ENCODE data around the gene B4GAT1. TPM values are rescaled to one million over a fixed set of nuclear protein-coding genes. Genes with fewer than 3 reads are reported as not detected.

Gene B4GAT1
- polyA plus RNA-seq, 2 of the 4 experiments (the other 2 are of a cell fraction), result 11.0 to 18.0 TPM

DNA sequence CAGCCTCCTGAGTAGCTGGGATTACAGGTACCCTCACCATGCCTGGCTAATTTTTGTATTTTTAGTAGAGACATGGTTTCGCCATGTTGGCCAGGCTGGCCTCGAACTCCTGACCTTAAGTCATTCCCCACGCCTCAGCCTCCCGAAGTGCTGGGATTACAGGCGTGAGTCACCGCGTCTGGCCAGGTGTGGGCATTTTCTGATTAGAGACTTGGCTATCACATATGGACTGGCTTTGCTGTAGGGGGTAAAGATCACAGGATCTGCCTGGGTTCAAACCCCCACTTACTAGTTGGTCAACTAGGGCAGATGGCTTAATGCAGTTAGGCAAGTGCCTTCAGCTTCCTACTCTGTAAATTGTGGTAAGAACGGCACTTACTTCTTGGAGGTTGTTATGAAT, 37.1 kb downstream of the B4GAT1 start:
- Histone ChIP-seq H3K9me3 (no peaks in the 10 kb centered on the region), H3K4me3 (no peak overlapping the region), H3K27ac (no peak overlapping the region), H3K4me1 (peaks cover 13% of the 10 kb centered on the region), H3K4me2 (no peak overlapping the region)
- ATAC-seq (no peak), DNase-seq (ENCODE audit: low read depth in 1 of 2, low spot score in 1 of 2) (no peak), FAIRE-seq (no peak)
- WGBS (ENCODE audit: missing lambda C conversion rate), result 67% methylated on average over 8 of the region's 8 CpGs
- POLR2A ChIA-PET, result no interaction called here
- TF ChIP-seq RNF2 (IDR thresholded peaks at IDR 0.05; ENCODE audit: borderline replicate concordance, low read depth) (no peak), PHF8 (IDR thresholded peaks at IDR 0.05; ENCODE audit: borderline replicate concordance, low read depth) (no peak), ESRRA (IDR thresholded peaks at IDR 0.05; ENCODE audit: borderline replicate concordance, low read length) (no peak), KDM1A (IDR thresholded peaks at IDR 0.05; ENCODE audit: low read depth) (no peak), SMC3 (IDR thresholded peaks at IDR 0.05) (no peak), TP53 (CRISPR knock-in tag; IDR thresholded peaks at IDR 0.05) (no peak), ZC3H11A (IDR thresholded peaks at IDR 0.05) (no peak), HDAC2 (IDR thresholded peaks at IDR 0.05) (no peak), NFE2L2 (conservative IDR thresholded peaks at IDR 0.05; ENCODE audit: low read length) (no peak), CHD2 (IDR thresholded peaks at IDR 0.05; ENCODE audit: low read length, partially characterized antibody) (no peak), NPAS2 (CRISPR knock-in tag; IDR thresholded peaks at IDR 0.05; ENCODE audit: borderline replicate concordance) (no peak), RAD21 (conservative IDR thresholded peaks at IDR 0.05 in 1 of 2, IDR thresholded peaks at IDR 0.05 in 1 of 2) (no peak)
- TF ChIP-seq, protein P1, sequence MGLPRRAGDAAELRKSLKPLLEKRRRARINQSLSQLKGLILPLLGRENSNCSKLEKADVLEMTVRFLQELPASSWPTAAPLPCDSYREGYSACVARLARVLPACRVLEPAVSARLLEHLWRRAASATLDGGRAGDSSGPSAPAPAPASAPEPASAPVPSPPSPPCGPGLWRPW (IDR thresholded peaks at IDR 0.05), result no peak
- TF ChIP-seq, protein P2, sequence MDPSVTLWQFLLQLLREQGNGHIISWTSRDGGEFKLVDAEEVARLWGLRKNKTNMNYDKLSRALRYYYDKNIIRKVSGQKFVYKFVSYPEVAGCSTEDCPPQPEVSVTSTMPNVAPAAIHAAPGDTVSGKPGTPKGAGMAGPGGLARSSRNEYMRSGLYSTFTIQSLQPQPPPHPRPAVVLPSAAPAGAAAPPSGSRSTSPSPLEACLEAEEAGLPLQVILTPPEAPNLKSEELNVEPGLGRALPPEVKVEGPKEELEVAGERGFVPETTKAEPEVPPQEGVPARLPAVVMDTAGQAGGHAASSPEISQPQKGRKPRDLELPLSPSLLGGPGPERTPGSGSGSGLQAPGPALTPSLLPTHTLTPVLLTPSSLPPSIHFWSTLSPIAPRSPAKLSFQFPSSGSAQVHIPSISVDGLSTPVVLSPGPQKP (IDR thresholded peaks at IDR 0.05; ENCODE audit: low read depth, low read length), result no peak
- TF ChIP-seq, protein P3, sequence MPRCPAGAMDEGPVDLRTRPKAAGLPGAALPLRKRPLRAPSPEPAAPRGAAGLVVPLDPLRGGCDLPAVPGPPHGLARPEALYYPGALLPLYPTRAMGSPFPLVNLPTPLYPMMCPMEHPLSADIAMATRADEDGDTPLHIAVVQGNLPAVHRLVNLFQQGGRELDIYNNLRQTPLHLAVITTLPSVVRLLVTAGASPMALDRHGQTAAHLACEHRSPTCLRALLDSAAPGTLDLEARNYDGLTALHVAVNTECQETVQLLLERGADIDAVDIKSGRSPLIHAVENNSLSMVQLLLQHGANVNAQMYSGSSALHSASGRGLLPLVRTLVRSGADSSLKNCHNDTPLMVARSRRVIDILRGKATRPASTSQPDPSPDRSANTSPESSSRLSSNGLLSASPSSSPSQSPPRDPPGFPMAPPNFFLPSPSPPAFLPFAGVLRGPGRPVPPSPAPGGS (IDR thresholded peaks at IDR 0.05), result no peak
- TF ChIP-seq, protein P4, sequence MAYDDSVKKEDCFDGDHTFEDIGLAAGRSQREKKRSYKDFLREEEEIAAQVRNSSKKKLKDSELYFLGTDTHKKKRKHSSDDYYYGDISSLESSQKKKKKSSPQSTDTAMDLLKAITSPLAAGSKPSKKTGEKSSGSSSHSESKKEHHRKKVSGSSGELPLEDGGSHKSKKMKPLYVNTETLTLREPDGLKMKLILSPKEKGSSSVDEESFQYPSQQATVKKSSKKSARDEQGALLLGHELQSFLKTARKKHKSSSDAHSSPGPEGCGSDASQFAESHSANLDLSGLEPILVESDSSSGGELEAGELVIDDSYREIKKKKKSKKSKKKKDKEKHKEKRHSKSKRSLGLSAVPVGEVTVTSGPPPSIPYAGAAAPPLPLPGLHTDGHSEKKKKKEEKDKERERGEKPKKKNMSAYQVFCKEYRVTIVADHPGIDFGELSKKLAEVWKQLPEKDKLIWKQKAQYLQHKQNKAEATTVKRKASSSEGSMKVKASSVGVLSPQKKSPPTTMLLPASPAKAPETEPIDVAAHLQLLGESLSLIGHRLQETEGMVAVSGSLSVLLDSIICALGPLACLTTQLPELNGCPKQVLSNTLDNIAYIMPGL (CRISPR knock-in tag; IDR thresholded peaks at IDR 0.05; ENCODE audit: borderline replicate concordance), result no peak
- TF ChIP-seq, protein P5, sequence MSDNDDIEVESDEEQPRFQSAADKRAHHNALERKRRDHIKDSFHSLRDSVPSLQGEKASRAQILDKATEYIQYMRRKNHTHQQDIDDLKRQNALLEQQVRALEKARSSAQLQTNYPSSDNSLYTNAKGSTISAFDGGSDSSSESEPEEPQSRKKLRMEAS (IDR thresholded peaks at IDR 0.05), result no peak
- CTCF ChIA-PET, result interaction anchor here (0.7 to 12.2 kb wide), 18 partner anchors 12 to 385 kb away, joined by 3 to 247 read pairs (median 14); partner anchors contain the start of genes B4GAT1, BRMS1, RIN1 and TMEM151A

DNA sequence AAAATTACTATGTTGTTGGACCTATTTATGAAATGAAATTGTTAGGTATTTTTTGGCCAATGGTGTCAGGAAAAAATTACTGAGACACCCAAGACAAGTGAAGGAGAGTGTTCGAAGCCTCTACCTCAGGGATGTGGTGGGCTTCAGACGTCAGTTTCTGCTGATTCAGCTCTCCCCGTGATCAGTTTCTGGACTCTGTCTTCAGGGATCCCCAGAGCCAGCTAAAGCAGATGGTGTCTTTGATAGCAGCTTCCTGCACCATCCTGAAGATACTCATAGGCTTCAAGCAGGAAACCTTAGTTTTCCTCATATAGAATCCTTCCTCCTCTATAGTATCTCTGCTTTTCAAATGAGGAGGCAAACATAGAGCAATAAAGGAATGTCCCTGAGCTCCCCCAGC, 38.0 kb downstream of the B4GAT1 start:
- no peak overlapping the region for H3K4me2 ChIP-seq
- TF ChIP-seq CHD4 (IDR thresholded peaks at IDR 0.05; ENCODE audit: borderline replicate concordance) (no peak), MAFK (IDR thresholded peaks at IDR 0.05; ENCODE audit: partially characterized antibody) (peak; percentile 82)
- ChIA-PET CTCF (interaction anchor here (0.7 to 12.2 kb wide), 10 partner anchors 11 to 80 kb away, joined by 3 to 247 read pairs (median 24); partner anchors contain the start of genes B4GAT1, BRMS1, RIN1 and TMEM151A), POLR2A (no interaction called here)
- H3K4me1 ChIP-seq, result peaks cover 13% of the 10 kb centered on the region
- H3K9me3 ChIP-seq, result no peaks in the 10 kb centered on the region
- DNase-seq (ENCODE audit: low read depth in 1 of 2, low spot score in 1 of 2) (no peak), ATAC-seq (no peak), FAIRE-seq (no peak)
- WGBS (ENCODE audit: missing lambda C conversion rate), result 32% methylated on average over 3 of the region's 3 CpGs
- H3K4me3 ChIP-seq, result no peak overlapping the region
- H3K27ac ChIP-seq, result no peak overlapping the region
